Measurements from ENCODE around the gene LETM1. TPM values are rescaled to one million over a fixed set of nuclear protein-coding genes. Genes with fewer than 3 reads are reported as not detected.

The LETM1 gene
- total RNA-seq, 1 experiment from 2014 or later = 63.9 TPM

- Mint-ChIP-seq H3K27ac (ENCODE audit: unreplicated experiment) (peak overlapping the region; percentile 45), H3K9me3 (ENCODE audit: unreplicated experiment) (no peaks in the 10 kb centered on the region), H3K27me3 (ENCODE audit: insufficient read depth, unreplicated experiment) (no peaks in the 10 kb centered on the region), H3K36me3 (ENCODE audit: insufficient read depth, unreplicated experiment) (peaks cover 6% of the 10 kb centered on the region), H3K4me1 (ENCODE audit: low read depth, unreplicated experiment) (peaks cover 7% of the 10 kb centered on the region), H3K4me3 (ENCODE audit: unreplicated experiment) (no peak overlapping the region)
- Histone ChIP-seq H3K4me3 (ENCODE audit: low read depth, low read length) (no peak overlapping the region), H3K4me1 (peaks cover 48% of the 10 kb centered on the region), H3K27me3 (replicated peaks; ENCODE audit: control insufficient read depth, insufficient read depth, low read length) (no peaks in the 10 kb centered on the region), H3K9me3 (no peaks in the 10 kb centered on the region), H3K36me3 (ENCODE audit: control insufficient read depth, insufficient read depth, low read length) (no peaks in the 10 kb centered on the region)
- ChIA-PET CTCF (no interaction called here), POLR2A (no interaction called here)
- no peak for TF ChIP-seq CTCF (IDR thresholded peaks at IDR 0.05; ENCODE audit: insufficient read depth in 1 of 2, low read depth in 1 of 2, low read length in 1 of 2, severe bottlenecking in 1 of 2, unreplicated experiment in 1 of 2)
- DNase-seq = peak; percentile 50 to 60
- intact Hi-C loops (cut with micrococcal nuclease; ENCODE audit: unreplicated experiment) = no loop called here
- BruUV-seq (replicated peaks) = no TSS peak
These were observed 85.1 kb downstream of the LETM1 start for GRCh38 chr4:1770791-1771231.

GRCh38 chr4:1770245-1770644 is 85.7 kb downstream of the LETM1 start:
- H3K9me3 ChIP-seq = no peaks in the 10 kb centered on the region
- BruUV-seq (replicated peaks) = no TSS peak
- Mint-ChIP-seq H3K4me3 (ENCODE audit: unreplicated experiment) (no peak overlapping the region), H3K36me3 (ENCODE audit: insufficient read depth, unreplicated experiment) (peaks cover 6% of the 10 kb centered on the region), H3K9me3 (ENCODE audit: unreplicated experiment) (no peaks in the 10 kb centered on the region), H3K27ac (ENCODE audit: unreplicated experiment) (no peak overlapping the region), H3K4me1 (ENCODE audit: low read depth, unreplicated experiment) (peaks cover 12% of the 10 kb centered on the region), H3K27me3 (ENCODE audit: insufficient read depth, unreplicated experiment) (no peaks in the 10 kb centered on the region)
- no peaks in the 10 kb centered on the region for H3K27me3 ChIP-seq (replicated peaks; ENCODE audit: control insufficient read depth, insufficient read depth, low read length)
- no peak overlapping the region for H3K4me3 ChIP-seq (ENCODE audit: low read depth, low read length)
- peaks cover 52% of the 10 kb centered on the region for H3K4me1 ChIP-seq
- intact Hi-C loops (cut with micrococcal nuclease; ENCODE audit: unreplicated experiment) = no loop called here
- DNase-seq = no peak
- H3K36me3 ChIP-seq (ENCODE audit: control insufficient read depth, insufficient read depth, low read length) = no peaks in the 10 kb centered on the region
- ChIA-PET CTCF (no interaction called here), POLR2A (no interaction called here)
- no peak for TF ChIP-seq CTCF (IDR thresholded peaks at IDR 0.05; ENCODE audit: insufficient read depth in 1 of 2, low read depth in 1 of 2, low read length in 1 of 2, severe bottlenecking in 1 of 2, unreplicated experiment in 1 of 2)

DNA sequence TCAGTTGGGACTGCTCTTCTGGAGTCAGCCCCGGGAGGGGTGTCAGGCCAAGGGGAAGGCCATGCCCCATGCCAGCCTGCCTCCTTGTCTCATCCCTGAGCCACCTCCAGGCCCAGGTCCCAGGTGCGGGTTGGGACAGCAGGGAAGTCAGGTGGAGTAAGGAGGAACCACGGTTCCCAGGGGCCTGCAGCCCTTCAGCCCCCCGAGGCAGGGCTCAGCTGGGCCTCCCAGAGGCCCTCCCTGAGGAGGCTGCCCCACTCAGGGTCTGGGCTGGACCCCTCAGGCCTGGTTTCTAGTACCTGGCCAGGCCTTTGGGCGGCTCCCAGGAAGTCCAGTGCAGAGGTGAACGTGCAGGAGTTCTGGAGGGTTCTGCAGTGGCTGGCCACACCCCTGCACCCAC is 86.3 kb downstream of the LETM1 start:
- Mint-ChIP-seq H3K27ac (ENCODE audit: unreplicated experiment) (peak overlapping the region; percentile 89), H3K4me1 (ENCODE audit: low read depth, unreplicated experiment) (peaks cover 12% of the 10 kb centered on the region), H3K4me3 (ENCODE audit: unreplicated experiment) (no peak overlapping the region), H3K27me3 (ENCODE audit: insufficient read depth, unreplicated experiment) (no peaks in the 10 kb centered on the region), H3K9me3 (ENCODE audit: unreplicated experiment) (no peaks in the 10 kb centered on the region), H3K36me3 (ENCODE audit: insufficient read depth, unreplicated experiment) (peaks cover 6% of the 10 kb centered on the region)
- no peak for DNase-seq
- no peak for TF ChIP-seq CTCF (IDR thresholded peaks at IDR 0.05; ENCODE audit: insufficient read depth in 1 of 2, low read depth in 1 of 2, low read length in 1 of 2, severe bottlenecking in 1 of 2, unreplicated experiment in 1 of 2)
- no TSS peak for BruUV-seq (replicated peaks)
- POLR2A ChIA-PET = no interaction called here
- intact Hi-C loops (cut with micrococcal nuclease; ENCODE audit: unreplicated experiment) = loop anchor here (2.0 kb wide), 1 partner anchor 13 kb away; no protein-coding TSS in a partner anchor
- Histone ChIP-seq H3K4me1 (peaks cover 52% of the 10 kb centered on the region), H3K36me3 (ENCODE audit: control insufficient read depth, insufficient read depth, low read length) (no peaks in the 10 kb centered on the region), H3K4me3 (ENCODE audit: low read depth, low read length) (no peak overlapping the region), H3K9me3 (no peaks in the 10 kb centered on the region), H3K27me3 (replicated peaks; ENCODE audit: control insufficient read depth, insufficient read depth, low read length) (no peaks in the 10 kb centered on the region)
- CTCF ChIA-PET = interaction anchor here (0.7 kb wide), 1 partner anchor 13 kb away, joined by 5 read pairs; no protein-coding TSS in a partner anchor
